GM21723 (cell line): Measurements from ENCODE around the gene NCOA5.

Experiments used
- ATAC-seq: cut with Tn5 transposase; IDR thresholded peaks from one replicate; pipeline ENCODE4 v1.9.1; 2021; ENCODE audit warnings: mild to moderate bottlenecking, moderate library complexity; ENCODE audit not compliant: unreplicated experiment

The NCOA5 gene

GRCh38 chr20:46063151-46063550, 26.6 kb downstream of the NCOA5 start:
- ATAC-seq = no peak

DNA sequence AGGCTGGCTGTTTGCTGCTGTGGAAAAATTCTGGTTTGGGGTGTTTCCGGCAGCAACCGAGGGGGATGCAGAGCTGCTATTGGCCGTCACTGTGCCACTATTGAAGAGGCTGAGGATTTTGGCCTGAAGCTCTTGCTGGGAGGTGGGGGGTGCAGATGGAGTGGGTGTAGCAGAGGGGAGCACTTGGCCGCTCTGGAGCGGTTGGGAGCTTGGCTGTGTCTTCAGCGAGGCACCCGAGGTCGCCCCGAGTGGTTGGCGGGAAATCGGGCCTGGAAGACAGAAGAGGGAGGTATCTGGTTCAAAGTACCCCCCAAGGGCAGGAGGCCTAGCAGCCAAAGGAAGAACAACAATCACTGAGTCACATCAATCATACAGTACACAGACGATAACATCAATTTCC, 27.1 kb downstream of the NCOA5 start:
- no peak for ATAC-seq

- ATAC-seq = no peak
Measured at GRCh38 chr20:46062151-46062550, 27.6 kb downstream of the NCOA5 start.

DNA sequence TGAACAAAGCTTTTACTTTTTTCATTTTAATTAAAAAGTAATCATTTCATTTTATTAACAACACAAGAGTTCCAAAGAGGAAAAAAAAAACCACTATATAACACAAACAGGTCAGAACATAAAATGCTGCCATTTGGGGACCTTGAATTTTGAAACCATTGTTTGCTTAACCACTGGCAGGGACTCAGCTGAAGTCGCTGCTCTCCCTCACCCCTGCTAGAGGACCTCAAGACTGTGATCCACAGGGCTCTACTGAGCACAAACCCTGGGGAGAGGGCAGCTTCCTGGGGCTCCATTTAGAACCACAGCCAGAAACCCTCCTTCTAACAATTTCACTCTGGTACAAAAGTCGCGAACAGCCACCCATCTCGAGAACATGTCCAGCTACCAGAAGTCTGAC, 28.8 kb downstream of the NCOA5 start:
- ATAC-seq = no peak

DNA sequence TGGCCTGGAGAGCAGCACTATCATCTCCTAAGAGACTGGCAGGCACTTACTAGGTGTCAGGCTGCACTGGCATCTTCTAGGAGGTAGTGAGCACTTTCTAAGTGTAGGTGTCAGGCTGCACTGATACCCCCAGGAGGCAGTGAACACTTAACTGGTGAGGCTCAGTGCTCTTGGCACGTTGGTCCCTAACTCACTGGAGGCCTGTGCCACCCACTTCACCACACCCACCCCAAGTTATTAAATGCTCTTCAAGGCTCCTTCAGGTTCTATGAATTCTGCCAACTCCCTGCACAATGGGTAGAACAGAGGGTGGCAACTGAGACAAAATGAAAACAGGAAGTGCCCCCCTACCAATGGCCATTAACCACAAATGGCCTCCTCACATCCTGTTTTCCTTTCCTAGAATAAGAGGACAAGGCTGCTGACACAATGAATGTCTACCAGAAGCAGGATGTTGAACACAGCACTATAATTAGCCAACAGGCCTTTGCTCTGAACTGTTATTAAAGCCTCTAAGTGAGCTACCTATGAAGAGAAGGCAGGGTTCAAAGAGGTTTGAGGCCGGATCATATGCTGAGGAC, 29.4 kb downstream of the NCOA5 start:
- no peak for ATAC-seq

DNA sequence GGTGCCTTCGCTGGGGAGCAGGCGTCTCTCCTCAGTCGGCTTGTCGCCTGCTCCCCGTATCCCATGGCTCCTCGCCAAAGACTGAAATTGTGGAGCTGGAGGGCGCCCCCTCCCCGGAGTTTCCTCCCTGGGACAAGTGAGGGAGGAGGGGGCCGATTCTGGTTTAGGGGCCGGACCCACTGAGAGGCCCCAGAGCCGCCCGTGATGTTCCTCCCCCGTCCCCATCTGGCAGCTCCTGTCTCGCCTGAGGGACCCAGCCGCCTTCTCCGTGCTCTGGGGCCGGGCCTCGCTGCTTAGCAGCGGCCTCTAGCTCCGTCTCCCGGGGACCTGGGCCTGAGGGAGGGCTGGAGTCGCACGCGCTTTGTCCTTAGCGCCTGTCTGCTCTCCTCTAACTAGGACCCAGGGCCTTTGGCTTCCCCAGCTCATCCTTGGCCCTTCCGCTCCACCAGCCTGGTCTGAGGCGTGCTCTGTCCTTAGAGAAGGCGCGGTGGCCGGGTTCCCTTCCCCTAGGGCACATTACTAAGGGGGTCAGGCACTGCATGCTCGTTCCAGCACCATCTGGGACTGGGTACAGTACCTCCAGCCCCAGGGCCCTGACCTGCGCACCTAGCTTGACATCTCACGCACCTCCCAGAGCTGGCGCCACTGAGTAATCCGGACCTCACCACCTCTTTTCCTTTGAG, 31.0 kb downstream of the NCOA5 start:
- no peak for ATAC-seq

DNA sequence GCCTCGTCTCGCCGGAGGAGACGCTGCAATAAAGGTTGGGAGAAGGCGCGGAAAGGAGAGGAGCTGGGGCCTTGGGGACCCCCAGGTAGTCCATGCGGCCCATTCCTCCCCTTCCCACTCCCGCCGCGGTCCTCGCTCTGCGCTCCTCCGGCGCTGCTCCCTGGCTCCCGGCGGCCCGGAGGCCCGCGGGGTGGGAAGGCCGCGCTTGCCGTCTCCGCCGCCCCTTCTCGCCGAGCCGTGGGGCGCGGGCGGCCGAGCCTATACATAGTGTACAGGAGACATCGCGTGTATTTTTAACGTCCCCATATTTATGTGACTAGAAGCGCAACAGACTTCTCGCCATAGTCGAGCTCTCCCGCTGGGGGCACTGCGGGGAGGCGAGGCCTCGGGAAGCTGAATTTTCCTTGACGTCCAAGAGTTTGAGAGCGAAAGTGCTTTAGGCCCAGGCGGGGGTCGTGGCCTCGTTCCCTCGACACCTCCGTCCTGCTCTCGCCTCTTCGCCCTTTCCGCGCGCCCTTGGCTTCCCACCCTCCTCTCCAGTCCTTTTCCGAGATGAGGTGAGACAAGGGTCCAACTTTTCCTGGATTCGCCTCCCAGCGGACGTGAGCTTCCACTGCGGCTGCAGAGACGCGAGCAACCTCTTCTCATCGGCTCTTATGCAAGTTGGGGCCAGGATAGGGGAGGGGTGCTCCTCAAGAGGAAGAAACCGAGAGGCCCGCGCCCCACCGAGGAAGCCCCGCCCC, 31.7 kb downstream of the NCOA5 start:
- ATAC-seq = no peak

- no peak for ATAC-seq
Measured at GRCh38 chr20:46056970-46057855, 32.5 kb downstream of the NCOA5 start.

DNA sequence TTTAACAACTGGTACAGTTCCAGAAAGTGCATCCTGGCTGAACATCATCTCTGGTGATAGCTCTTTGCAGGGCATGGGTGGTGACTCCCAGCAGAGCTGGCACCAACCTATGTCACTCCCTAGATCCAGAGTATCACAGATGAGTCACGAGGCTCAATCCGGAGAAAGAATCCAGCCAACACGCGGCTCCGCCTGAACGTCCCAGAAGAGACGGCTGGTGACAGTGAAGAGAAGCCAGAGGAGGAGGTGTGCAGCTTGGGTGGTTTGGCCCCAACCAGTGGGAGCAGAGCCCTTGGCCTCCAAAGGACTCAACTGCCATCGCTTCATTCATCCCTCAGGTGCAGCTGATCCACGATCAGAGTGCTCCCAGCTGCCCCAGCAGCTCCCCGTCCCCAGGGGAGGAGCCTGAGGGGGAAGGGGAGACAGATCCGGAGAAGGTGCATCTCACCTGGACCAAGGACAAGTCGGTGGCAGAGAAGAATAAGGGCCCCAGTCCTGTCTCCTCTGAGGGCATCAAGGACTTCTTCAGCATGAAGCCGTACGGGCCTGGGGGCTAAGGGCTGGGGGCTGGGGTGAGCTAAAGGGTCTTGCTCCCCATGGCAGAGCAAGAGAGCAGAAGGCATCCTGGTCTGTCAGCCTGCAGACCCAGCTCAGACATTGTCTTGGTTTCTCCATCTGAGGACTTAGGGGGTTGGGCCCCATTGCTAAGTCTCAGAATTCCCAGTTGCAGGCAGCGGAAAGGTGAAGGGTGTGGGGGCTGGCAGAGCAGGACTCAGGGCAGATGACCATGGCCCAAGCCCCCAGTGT, 33.5 kb downstream of the NCOA5 start:
- ATAC-seq = no peak

DNA sequence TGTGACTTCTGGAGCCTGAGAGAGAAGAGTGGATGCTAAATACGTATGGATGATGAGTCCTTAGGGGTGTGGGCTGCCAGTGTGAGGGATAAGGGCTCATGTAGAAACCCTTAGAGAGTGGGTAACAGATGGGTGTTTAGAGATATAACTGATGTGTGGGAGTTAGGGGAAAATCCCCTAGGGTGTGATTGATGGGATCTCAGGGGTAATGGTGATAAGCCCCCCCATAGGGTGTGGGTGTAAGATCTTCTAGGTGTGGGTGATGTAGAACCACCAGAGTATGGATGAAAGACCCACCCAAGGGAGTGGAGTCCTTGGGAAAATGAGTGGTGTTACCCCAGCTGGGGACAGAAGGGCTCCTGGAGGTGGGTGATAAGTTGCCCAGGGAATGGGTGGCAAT, 34.5 kb downstream of the NCOA5 start:
- no peak for ATAC-seq

DNA sequence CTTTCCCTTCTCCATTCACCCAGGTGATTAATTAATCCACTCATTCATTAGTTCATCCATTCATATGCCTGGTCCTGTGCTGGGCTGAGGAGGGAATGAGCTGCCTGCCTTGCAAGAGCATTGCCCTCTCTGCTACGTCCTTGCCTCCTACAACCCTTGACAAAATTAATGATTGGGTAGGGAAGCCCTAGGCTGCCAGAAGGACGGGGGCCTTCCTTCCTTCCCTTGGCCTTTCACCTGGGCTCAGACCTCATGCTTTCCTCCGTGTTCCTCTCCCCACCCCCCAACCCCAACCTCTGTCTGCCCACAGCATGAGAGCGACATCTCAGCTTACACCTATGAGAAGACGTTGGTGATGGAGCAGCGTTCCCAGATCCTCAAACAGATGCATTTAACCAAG, 35.2 kb downstream of the NCOA5 start:
- no peak for ATAC-seq

DNA sequence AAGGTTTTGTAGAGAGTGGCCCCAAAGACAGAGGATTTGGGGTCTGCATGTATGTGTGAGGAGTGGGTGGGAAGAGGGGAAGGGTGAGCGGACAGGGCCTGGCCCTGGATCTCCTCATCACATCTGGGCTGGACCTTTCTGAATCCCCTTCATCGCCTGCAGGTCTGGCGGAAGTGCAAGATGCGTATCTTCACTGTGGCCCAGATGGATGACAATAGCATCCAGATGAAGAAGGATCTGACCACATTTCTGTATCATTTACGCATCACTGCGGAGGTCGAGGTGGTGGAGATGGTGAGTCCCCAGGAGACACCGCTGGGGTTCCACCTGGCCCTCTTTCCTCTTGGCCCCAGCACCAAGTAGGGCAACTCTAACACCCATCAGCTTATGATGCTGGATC, 36.3 kb downstream of the NCOA5 start:
- ATAC-seq = no peak

GRCh38 chr20:46051556-46052308, 38.0 kb downstream of the NCOA5 start:
- ATAC-seq = no peak

DNA sequence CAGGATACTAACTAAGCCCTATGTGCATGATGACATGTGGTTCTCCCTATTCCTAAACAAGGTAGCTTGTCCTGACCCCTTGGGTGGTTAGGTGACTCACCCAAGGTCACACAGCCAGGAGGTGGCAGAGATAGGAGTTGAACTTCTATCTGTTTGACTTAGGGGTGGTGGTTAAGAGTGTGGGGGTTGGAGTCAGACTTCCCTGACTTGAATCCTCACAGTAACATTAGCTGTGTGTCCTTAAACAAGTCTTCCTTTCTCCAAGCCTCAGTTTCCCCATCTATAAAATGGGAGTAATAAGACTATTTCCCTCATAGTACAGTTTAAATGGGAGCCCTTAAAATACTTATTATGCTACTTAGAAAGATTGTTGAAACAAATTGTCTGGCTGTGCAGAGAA, 38.9 kb downstream of the NCOA5 start:
- no peak for ATAC-seq

- ATAC-seq = no peak
Measured at GRCh38 chr20:46050444-46050843, 39.3 kb downstream of the NCOA5 start.

- ATAC-seq = no peak
Measured at GRCh38 chr20:46049815-46050214, 39.9 kb downstream of the NCOA5 start.

DNA sequence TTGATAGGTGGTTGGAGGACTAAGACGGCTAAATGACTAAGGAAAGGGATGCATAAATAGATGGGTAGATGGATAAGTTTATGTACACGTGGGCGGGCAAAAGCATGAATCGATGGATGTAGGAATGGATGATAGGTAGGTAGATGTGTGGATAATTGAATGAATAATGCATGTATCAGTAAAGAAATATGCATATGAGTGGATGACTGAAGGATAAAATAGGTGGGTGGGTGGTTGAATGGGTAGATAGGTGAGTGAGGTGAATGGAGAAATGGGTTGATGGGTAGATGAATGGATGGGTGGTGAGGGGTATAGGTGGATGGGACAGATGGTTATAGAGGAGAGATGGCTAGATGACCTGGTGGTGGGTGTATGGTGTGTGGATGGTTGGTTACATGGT, 40.6 kb downstream of the NCOA5 start:
- ATAC-seq = no peak

- ATAC-seq = no peak
Measured at GRCh38 chr20:46047821-46048220, 41.9 kb downstream of the NCOA5 start.

- no peak for ATAC-seq
Measured at GRCh38 chr20:46046588-46047310, 43.0 kb downstream of the NCOA5 start.
